Measurements from ENCODE around the gene GATAD2A.
A peak's percentile ranks its signal among the peaks of the same experiment; 100 is the strongest.

GATAD2A gene

DNA sequence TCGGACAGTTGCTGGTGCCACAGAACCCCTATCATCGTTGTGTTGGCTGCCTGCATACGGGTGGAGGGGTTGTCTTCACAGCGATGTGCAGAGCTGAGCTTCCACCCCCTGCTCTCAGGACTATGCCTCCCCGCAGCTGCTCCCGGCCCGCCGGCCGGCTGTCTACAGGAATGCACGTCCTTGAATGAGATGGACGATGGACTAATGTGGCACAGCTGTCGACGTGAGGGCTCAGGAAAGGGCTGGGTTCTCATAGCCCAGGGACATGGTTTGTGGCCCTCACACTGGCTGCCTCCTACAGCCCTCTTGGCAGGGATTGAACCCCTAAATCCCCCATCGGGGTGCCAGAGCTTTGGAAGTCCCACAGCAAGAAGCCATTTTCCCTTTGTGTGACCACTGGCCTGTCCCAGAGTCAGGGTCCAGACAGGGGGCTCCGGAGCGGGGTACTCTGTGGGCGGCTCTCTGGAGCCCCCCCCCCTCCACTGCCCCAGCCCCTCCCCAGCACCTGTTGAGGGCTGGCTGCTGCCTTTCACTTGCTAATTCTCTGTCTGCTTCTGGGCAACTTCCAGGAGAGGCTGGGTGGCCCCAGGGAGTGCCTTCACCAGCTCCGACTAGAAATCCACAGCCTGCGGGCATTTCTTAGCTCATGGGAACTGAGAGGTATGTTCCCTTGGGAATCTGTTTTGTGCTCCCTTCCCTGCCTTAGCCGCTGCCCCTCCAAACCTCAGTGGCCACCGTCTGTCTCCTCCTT lies 69.7 kb downstream of the GATAD2A start:
- no peak for TF ChIP-seq CTCF (IDR thresholded peaks at IDR 0.05; ENCODE audit: low read depth, low read length)
- no peak overlapping the region for H3K4me3 ChIP-seq (ENCODE audit: low read depth, low read length)

GRCh38 chr19:19475849-19476828 lies 70.7 kb downstream of the GATAD2A start:
- TF ChIP-seq CTCF (IDR thresholded peaks at IDR 0.05; ENCODE audit: low read depth, low read length), result peak; percentile 47

GRCh38 chr19:19477705-19478383 lies 72.4 kb downstream of the GATAD2A start:
- TF ChIP-seq CTCF (IDR thresholded peaks at IDR 0.05; ENCODE audit: low read depth, low read length), result no peak
- H3K4me3 ChIP-seq (ENCODE audit: low read depth, low read length), result no peak overlapping the region

More at GRCh38 chr19:19475849-19476828, 70.7 kb downstream of the GATAD2A start:
- no peak overlapping the region for H3K4me3 ChIP-seq (ENCODE audit: low read depth, low read length)

- TF ChIP-seq CTCF (IDR thresholded peaks at IDR 0.05; ENCODE audit: low read depth, low read length), result no peak
- no peak overlapping the region for H3K4me3 ChIP-seq (ENCODE audit: low read depth, low read length)
Measured at GRCh38 chr19:19480688-19481087, 75.2 kb downstream of the GATAD2A start.

DNA sequence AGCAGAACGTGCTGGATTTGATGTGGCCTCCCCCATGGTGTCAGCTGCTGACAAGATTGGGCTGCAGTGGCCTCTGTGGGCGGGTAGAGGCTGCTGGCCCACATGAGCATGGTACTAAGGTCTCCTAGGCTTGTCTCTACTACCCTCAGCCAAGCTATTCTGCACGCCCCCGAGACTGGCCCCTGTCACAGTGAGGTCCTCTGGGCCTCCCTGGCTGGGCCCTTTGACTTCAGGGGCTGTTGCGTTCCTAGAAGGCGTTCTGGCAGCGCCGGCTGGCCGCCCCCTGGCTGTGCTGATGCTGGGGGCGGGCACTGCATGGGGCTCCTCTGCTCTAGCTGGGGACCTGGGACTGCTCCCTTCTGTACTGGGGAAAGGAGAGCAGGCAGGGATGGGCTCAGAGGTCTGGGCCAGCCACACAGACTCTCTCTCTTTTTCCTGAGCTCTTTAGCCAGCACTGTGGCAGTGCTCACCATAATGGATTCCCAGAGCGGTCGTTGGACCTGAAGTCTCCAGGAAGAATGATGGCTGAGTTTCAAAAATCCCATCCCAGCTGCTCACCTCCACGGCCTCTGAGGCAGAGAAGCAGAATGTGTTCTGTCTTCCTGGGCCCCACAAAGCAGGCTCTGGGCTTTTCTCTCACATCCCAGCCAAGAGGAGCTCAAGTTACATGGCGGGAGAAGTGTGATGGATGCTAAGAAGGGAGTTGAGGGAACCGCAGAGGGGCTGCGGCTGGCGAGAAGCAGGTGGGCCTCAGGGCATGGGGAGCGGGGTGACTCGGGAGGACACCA lies 77.5 kb downstream of the GATAD2A start:
- no peak for TF ChIP-seq CTCF (IDR thresholded peaks at IDR 0.05; ENCODE audit: low read depth, low read length)
- H3K4me3 ChIP-seq (ENCODE audit: low read depth, low read length), result no peak overlapping the region

DNA sequence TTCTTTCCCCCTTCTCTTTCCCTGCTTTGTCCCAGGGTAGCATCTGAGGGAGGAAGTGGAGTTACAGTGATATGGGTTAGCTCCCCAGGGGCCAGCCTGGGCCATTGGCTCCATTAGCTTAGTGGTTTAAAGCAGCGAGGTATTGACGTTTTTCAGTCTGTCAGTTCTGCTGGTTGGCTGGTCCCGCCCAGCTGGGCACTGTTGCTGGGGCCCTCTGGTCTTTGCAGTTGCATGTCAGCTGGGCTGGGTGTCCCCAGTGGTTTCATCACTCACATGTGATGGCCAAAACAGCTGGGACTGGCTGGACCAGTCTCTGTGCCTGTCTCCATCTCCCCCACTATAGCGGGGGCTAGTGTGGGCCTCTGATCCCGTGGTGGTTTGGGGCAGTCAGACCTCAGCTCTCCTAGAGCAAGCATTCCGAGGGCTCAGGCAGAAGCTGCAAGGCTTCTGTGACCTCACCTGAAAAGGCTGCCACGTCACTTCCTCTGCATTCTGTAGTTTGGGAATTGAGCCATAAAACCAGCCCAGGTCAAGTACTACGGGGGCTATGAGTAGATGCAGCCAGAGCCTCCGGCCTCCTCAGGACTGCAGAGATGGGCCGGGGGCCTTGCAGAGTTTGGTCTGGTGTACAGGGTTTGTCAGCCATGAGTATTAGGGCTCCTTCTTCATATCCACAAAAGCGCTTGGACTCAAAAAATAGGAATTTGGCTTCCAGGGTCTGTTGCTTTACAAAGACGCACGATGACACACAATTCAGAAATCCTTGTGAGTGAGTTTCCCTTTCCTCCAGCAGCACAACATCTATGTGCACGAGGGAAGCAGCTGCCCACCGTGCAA lies 79.9 kb downstream of the GATAD2A start:
- TF ChIP-seq CTCF (IDR thresholded peaks at IDR 0.05; ENCODE audit: low read depth, low read length), result no peak

More for the DNA sequence above, 79.9 kb downstream of the GATAD2A start:
- no peak overlapping the region for H3K4me3 ChIP-seq (ENCODE audit: low read depth, low read length)
